A673 (cell line): ENCODE measurements around the gene PAX9.

Experiments used
- EZH2 ChIP-seq: fragments of 200-600 bp; sonication (generic); IDR thresholded peaks from 2 replicates; pipeline ENCODE4 v1.6.1; 2017; ENCODE audit warnings: borderline replicate concordance, low read depth, mild to moderate bottlenecking, mixed read lengths, antibody characterized with exemption, low read length; ENCODE audit not compliant: poor library complexity, severe bottlenecking
- TF ChIP-seq, protein P1 (sequence below): fragments of 300-800, 200-600 bp; sonication (generic); conservative IDR thresholded peaks from 2 replicates; pipeline ENCODE4 v1.5.1; 2017; ENCODE audit warnings: low read depth, mild to moderate bottlenecking, antibody characterized with exemption, low read length, moderate library complexity, mixed read lengths

DNA sequence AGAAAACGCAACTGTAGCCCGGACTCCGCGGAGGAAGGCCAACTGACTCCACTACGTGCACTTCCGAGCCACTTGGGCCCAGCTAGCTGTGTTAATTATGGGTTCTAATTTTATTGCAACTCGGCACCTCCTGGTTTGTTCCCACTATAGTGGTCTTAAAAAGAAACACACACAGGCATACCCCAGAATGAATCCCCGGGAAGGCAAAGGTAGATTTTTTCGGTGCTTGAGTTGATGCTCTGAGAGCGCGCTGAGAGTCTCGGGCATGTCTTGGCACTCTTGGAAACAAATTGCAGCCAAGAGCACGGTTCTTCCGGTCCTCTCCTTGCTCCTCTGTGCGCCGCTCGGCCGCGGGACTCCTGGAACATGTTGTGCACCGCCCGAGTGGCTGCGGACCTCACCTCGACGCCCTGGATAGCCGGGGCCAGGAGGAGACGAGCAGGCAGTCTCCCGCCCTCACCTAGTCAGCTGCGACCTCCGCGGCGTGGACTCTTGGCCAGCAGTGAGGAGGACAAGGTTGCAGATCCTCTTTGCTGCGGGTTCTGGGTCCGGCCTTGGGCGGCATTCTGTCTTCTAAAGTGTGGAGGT, 6.8 kb upstream of the PAX9 start:
- TF ChIP-seq, protein P1, sequence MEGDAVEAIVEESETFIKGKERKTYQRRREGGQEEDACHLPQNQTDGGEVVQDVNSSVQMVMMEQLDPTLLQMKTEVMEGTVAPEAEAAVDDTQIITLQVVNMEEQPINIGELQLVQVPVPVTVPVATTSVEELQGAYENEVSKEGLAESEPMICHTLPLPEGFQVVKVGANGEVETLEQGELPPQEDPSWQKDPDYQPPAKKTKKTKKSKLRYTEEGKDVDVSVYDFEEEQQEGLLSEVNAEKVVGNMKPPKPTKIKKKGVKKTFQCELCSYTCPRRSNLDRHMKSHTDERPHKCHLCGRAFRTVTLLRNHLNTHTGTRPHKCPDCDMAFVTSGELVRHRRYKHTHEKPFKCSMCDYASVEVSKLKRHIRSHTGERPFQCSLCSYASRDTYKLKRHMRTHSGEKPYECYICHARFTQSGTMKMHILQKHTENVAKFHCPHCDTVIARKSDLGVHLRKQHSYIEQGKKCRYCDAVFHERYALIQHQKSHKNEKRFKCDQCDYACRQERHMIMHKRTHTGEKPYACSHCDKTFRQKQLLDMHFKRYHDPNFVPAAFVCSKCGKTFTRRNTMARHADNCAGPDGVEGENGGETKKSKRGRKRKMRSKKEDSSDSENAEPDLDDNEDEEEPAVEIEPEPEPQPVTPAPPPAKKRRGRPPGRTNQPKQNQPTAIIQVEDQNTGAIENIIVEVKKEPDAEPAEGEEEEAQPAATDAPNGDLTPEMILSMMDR, result no peak
- TF ChIP-seq EZH2, result no peak
